DND-41 (cell line): ENCODE results near the gene TREM1.
"Not testable (repeated sequence)": the region's sequence is repeated elsewhere in the genome, so short reads cannot be mapped to it uniquely, and the experiment has no call there.

Source experiments
- ATAC-seq: fragments of 200-7000 bp; cut with Tn5 transposase; 3 replicates; pipeline ENCODE4 v1.9.1; 2021; ENCODE audit warnings: low read depth; ENCODE audit not compliant: insufficient read depth
- DNase-seq: peaks from one replicate; pipeline ENCODE4 v3.0.0-alpha.2; 2020
- H2AFZ ChIP-seq: 2 replicates; pipeline ENCODE4 v1.6.0; 2012; ENCODE audit warnings: low read depth, low read length
- H3K27ac ChIP-seq: 2 replicates; pipeline ENCODE4 v1.5.1; 2012; ENCODE audit warnings: low read length, inconsistent platforms
- H3K27me3 ChIP-seq: fragments of 200-600 bp; sonication (generic); 2 replicates; pipeline ENCODE4 v1.6.0; 2012; ENCODE audit warnings: low read length, mild to moderate bottlenecking, inconsistent platforms; ENCODE audit not compliant: insufficient read depth, poor library complexity
- H3K36me3 ChIP-seq: 2 replicates; pipeline ENCODE4 v1.5.1; 2012; ENCODE audit warnings: low read length, inconsistent platforms; ENCODE audit not compliant: insufficient read depth
- H3K4me1 ChIP-seq: 2 replicates; pipeline ENCODE4 v1.5.1; 2012; ENCODE audit warnings: mild to moderate bottlenecking, low read length; ENCODE audit not compliant: insufficient read depth
- H3K4me2 ChIP-seq: 2 replicates; pipeline ENCODE4 v1.6.0; 2012; ENCODE audit warnings: mild to moderate bottlenecking, moderate library complexity, low read length, inconsistent platforms; ENCODE audit not compliant: insufficient read depth
- H3K4me3 ChIP-seq, 2 experiments: fragments of 200-600 bp in 1 of 2; shearing (Covaris generic) in 1 of 2; 2 replicates each; pipeline ENCODE4 v1.5.1; 2012 to 2016; ENCODE audit warnings: inconsistent platforms in 2 of 2, low read length in 2 of 2, mild to moderate bottlenecking in 2 of 2, low read depth in 1 of 2, moderate library complexity in 1 of 2
- H3K79me2 ChIP-seq: 2 replicates; pipeline ENCODE4 v1.6.0; 2012; ENCODE audit warnings: low read length, inconsistent platforms; ENCODE audit not compliant: insufficient read depth
- H3K9ac ChIP-seq: 2 replicates; pipeline ENCODE4 v1.6.0; 2012; ENCODE audit warnings: low read depth, mild to moderate bottlenecking, inconsistent platforms, low read length, moderate library complexity
- H3K9me3 ChIP-seq: 2 replicates; pipeline ENCODE4 v1.5.1; 2012; ENCODE audit warnings: low read length, moderate library complexity, mild to moderate bottlenecking, inconsistent platforms; ENCODE audit not compliant: insufficient read depth, severe bottlenecking
- H4K20me1 ChIP-seq: 2 replicates; pipeline ENCODE4 v1.6.0; 2012; ENCODE audit warnings: low read length; ENCODE audit not compliant: insufficient read depth
- EZH2 ChIP-seq: IDR thresholded peaks from 3 replicates; pipeline ENCODE4 v1.6.1; 2012; ENCODE audit warnings: borderline replicate concordance, low read depth, mild to moderate bottlenecking, moderate library complexity, low read length, inconsistent platforms; ENCODE audit not compliant: severe bottlenecking
- TF ChIP-seq, protein P1 (sequence below): IDR thresholded peaks from 2 replicates; pipeline ENCODE4 v1.5.1; 2012; ENCODE audit warnings: borderline replicate concordance, low read length, moderate library complexity, mild to moderate bottlenecking; ENCODE audit not compliant: poor library complexity, severe bottlenecking; ENCODE audit errors: extremely low read depth

Gene TREM1

DNA sequence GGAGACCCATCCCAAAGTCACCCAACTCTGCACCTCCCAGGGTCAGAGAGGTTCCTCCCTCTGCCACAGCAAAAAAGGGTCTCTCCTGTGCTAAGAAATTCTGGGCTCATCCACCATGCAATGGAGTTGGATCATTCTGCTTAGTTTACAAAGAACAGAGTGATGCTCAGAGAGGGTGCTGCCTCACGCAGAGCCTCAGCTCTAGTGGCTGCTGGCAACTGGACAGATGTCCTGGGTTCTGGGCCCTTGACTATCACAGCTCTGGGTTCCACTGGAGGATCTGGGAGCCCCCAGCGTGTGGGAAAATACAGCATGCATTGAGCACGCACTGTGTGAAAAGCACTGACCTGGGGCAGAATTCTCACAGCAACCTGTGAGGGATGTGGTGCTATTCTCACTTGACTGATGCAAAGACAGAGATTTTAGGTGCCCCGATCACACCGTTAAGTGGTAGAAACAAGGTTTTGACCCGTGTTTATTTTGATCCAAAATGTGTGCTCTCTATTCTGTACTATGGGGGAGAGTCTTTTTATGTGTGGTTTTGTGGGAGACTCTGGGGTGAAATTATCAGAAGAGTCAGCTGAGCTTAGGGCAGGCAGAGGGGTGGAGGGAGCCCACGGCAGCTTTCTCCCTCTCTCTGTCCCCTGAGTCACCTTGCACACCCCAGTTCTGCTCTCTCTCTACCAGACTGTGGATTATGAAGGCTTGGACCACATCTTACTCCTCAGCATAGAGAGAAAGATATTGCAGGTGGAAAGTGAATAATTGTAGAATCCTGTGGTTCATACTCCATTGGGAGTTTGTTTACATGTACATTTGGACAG, 38.4 kb downstream of the TREM1 start:
- no peak overlapping the region for H3K9ac ChIP-seq
- TF ChIP-seq, protein P1, sequence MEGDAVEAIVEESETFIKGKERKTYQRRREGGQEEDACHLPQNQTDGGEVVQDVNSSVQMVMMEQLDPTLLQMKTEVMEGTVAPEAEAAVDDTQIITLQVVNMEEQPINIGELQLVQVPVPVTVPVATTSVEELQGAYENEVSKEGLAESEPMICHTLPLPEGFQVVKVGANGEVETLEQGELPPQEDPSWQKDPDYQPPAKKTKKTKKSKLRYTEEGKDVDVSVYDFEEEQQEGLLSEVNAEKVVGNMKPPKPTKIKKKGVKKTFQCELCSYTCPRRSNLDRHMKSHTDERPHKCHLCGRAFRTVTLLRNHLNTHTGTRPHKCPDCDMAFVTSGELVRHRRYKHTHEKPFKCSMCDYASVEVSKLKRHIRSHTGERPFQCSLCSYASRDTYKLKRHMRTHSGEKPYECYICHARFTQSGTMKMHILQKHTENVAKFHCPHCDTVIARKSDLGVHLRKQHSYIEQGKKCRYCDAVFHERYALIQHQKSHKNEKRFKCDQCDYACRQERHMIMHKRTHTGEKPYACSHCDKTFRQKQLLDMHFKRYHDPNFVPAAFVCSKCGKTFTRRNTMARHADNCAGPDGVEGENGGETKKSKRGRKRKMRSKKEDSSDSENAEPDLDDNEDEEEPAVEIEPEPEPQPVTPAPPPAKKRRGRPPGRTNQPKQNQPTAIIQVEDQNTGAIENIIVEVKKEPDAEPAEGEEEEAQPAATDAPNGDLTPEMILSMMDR: no peak
- TF ChIP-seq EZH2: no peak
- no peaks in the 10 kb centered on the region for H3K9me3 ChIP-seq
- H3K4me1 ChIP-seq: peaks cover 36% of the 10 kb centered on the region
- no peak overlapping the region for H2AFZ ChIP-seq
- H4K20me1 ChIP-seq: no peaks in the 10 kb centered on the region
- peak overlapping the region; percentile 51 for H3K4me2 ChIP-seq
- H3K27ac ChIP-seq: peak overlapping the region; percentile 42
- no peaks in the 10 kb centered on the region for H3K79me2 ChIP-seq
- H3K27me3 ChIP-seq: no peaks in the 10 kb centered on the region
- peak; percentile 27 for ATAC-seq
- H3K36me3 ChIP-seq: no peaks in the 10 kb centered on the region
- no peak for DNase-seq
- H3K4me3 ChIP-seq: no peak overlapping the region

DNA sequence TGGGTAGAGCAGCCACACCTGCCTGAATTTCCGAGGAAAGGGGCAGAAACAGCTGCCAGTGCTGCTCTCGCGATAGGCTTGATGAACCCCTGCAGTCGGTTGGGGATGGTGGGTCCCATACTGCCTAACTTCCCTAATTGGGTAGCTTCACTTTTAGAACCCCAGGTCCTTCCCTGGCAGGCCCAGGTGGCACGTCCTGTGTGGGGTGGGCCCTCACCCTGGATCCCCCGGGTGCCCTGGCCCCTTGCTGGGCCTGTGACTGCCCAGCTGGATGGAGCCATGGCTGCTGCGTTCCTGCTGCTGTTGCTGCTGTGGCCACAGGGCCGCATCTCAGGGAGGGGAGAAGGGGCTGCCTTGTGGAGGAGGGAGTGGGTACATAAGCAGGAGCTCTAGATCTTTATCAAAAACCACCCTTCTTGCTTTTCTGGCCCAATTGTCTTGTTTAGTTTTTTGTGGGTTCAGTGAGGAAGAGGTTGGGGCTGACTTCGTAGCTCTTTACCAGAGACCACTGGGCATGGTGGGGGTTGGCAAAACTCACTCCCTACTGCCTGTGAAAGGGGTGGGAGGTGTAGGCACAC, 39.1 kb downstream of the TREM1 start:
- ATAC-seq: peak; percentile 87
- TF ChIP-seq, protein P1: no peak
- no peak for TF ChIP-seq EZH2
- no peaks in the 10 kb centered on the region for H3K9me3 ChIP-seq
- H3K27ac ChIP-seq: peak overlapping the region; percentile 42
- H4K20me1 ChIP-seq: no peaks in the 10 kb centered on the region
- peak; percentile 75 for DNase-seq
- no peaks in the 10 kb centered on the region for H3K27me3 ChIP-seq
- peak overlapping the region; percentile 51 for H3K4me2 ChIP-seq
- no peak overlapping the region for H3K9ac ChIP-seq
- peaks cover 36% of the 10 kb centered on the region for H3K4me1 ChIP-seq
- peak overlapping the region; percentile 34; the same call in 1 of the 2 replicates for H2AFZ ChIP-seq
- no peaks in the 10 kb centered on the region for H3K36me3 ChIP-seq
- peak overlapping the region in 1 of 2 experiments; percentile 26; a peak in 1 of 4 replicates for H3K4me3 ChIP-seq
- H3K79me2 ChIP-seq: no peaks in the 10 kb centered on the region

DNA sequence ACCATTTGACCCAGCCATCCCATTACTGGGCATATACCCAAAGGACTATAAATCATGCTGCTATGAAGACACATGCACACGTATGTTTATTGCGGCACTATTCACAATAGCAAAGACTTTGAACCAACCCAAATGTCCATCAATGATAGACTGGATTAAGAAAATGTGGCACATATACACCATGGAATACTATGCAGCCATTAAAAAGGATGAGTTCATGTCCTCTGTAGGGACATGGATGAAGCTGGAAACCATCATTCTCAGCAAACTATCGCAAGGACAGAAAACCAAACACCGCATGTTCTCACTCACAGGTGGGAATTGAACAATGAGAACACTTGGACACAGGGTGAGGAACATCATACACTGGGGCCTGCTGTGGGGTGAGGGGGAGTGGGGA, 40.0 kb downstream of the TREM1 start:
- not testable (repeated sequence) for ATAC-seq, H3K9me3 ChIP-seq, H3K4me3 ChIP-seq, H2AFZ ChIP-seq, H3K27ac ChIP-seq, DNase-seq, H3K4me2 ChIP-seq, H4K20me1 ChIP-seq, H3K27me3 ChIP-seq, H3K9ac ChIP-seq, H3K36me3 ChIP-seq, H3K79me2 ChIP-seq
- peaks cover 36% of the 10 kb centered on the region for H3K4me1 ChIP-seq

DNA sequence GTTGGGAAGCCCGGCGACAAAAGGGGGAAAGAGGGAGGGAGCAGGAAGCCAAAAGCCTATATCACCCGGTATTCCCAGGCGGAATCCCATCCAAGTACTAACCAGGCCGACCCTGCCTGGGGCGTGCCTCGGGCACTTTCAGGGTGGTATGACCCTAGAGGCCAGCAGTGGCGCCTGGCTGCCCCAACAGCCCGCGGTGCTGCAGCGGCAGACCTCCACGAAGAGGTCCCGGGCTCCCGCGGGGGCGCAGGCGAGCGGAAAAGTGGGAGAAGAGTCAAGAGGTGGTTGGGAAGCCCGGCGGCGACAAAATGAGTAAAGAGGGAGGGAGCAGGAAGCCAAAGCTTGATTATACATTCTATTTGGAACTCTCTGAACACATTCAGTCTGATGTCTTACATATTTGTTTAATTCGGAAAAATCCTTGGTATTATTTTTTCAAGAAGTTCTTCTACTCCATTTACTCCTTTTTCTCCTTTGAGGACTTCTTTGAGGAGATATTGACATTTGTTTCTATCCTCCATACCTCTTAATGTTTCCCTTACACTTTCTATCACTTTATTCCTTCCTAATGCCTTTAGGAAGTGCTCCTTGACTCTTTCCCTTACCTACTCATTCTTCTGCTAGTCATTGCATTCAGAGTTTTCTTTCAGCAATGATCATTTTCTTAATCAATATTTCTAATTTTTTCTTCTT, 46.9 kb downstream of the TREM1 start:
- ATAC-seq (no peak), DNase-seq (no peak)
- Histone ChIP-seq H2AFZ (no peak overlapping the region), H3K4me2 (no peak overlapping the region), H3K4me1 (no peaks in the 10 kb centered on the region), H3K9ac (no peak overlapping the region), H3K9me3 (no peaks in the 10 kb centered on the region), H3K79me2 (no peaks in the 10 kb centered on the region), H3K27ac (no peak overlapping the region), H4K20me1 (no peaks in the 10 kb centered on the region), H3K4me3 (no peak overlapping the region), H3K27me3 (no peaks in the 10 kb centered on the region), H3K36me3 (no peaks in the 10 kb centered on the region)
- TF ChIP-seq, protein P1: no peak
- TF ChIP-seq EZH2: no peak
